Fibroblast of pulmonary artery (primary cell): ENCODE data around the gene OR10J5.
"Not testable (repeated sequence)": the region's sequence is repeated elsewhere in the genome, so short reads cannot be mapped to it uniquely, and the experiment has no call there.

ENCODE experiments used
- DNase-seq: peaks from one replicate; pipeline ENCODE4 v3.0.0-alpha.2; 2010; ENCODE audit warnings: low read depth
- H3K4me3 ChIP-seq: replicated peaks from 2 replicates; pipeline ENCODE4 v1.5.1; 2011; ENCODE audit warnings: low read depth, mild to moderate bottlenecking, control low read depth, low read length, moderate library complexity
- CTCF ChIP-seq: IDR thresholded peaks from 2 replicates; pipeline ENCODE4 v1.5.1; 2011; ENCODE audit warnings: mild to moderate bottlenecking, control low read depth, low read length, inconsistent platforms; ENCODE audit errors: missing control alignments

Gene OR10J5

GRCh38 chr1:159560599-159560998 is 24.8 kb upstream of the OR10J5 start:
- H3K4me3 ChIP-seq = no peak overlapping the region
- DNase-seq = no peak
- no peak for TF ChIP-seq CTCF

GRCh38 chr1:159556931-159557369 is 21.1 kb upstream of the OR10J5 start:
- H3K4me3 ChIP-seq = no peak overlapping the region

GRCh38 chr1:159554696-159555095 is 18.9 kb upstream of the OR10J5 start:
- no peak overlapping the region for H3K4me3 ChIP-seq
- DNase-seq = peak; percentile 13
- TF ChIP-seq CTCF = no peak

More at GRCh38 chr1:159556931-159557369, 21.1 kb upstream of the OR10J5 start:
- TF ChIP-seq CTCF = no peak
- DNase-seq = no peak

- no peak for TF ChIP-seq CTCF
- no peak for DNase-seq
- no peak overlapping the region for H3K4me3 ChIP-seq
Measured at GRCh38 chr1:159554261-159554660, 18.5 kb upstream of the OR10J5 start.

GRCh38 chr1:159548126-159548525 is 12.3 kb upstream of the OR10J5 start:
- TF ChIP-seq CTCF = no peak
- no peak for DNase-seq
- H3K4me3 ChIP-seq = no peak overlapping the region

- H3K4me3 ChIP-seq = no peak overlapping the region
- DNase-seq = peak; percentile 19
- TF ChIP-seq CTCF = no peak
Measured at GRCh38 chr1:159532922-159533321, 2.9 kb downstream of the OR10J5 start.

GRCh38 chr1:159524792-159525191 is 11.0 kb downstream of the OR10J5 start:
- DNase-seq, H3K4me3 ChIP-seq: not testable (repeated sequence)

- no peak for TF ChIP-seq CTCF
- no peak overlapping the region for H3K4me3 ChIP-seq
- no peak for DNase-seq
Measured at GRCh38 chr1:159510229-159510541, 25.6 kb downstream of the OR10J5 start.
